Measurements from ENCODE around the gene SERBP1.

Gene SERBP1

GRCh38 chr1:67430358-67431155 lies at the start of gene SERBP1:
Gene SERBP1, minus strand, starts transcription at chr1:67430402. Its CDS starts 102 bp downstream, at chr1:67430300.
- DNase-seq: peak; percentile 93
- no peak for TF ChIP-seq CTCF (IDR thresholded peaks at IDR 0.05)
- Mint-ChIP-seq H3K27ac (peak within 1 kb of the TSS; percentile 100), H3K4me3 (peak within 1 kb of the TSS; percentile 100), H3K27me3 (ENCODE audit: low read depth, poor library complexity) (peaks cover 4% of the 10 kb centered on the region), H3K4me1 (peaks cover 43% of the 10 kb centered on the region), H3K9me3 (no peaks in the 10 kb centered on the region), H3K36me3 (ENCODE audit: low read depth) (peaks cover 32% of the 10 kb centered on the region)

GRCh38 chr1:67479146-67479891 lies 49.1 kb upstream of the SERBP1 start:
- H3K4me3 Mint-ChIP-seq: no peak overlapping the region
- H3K9me3 Mint-ChIP-seq: no peaks in the 10 kb centered on the region
- no peak for TF ChIP-seq CTCF (IDR thresholded peaks at IDR 0.05)
- no peaks in the 10 kb centered on the region for H3K36me3 Mint-ChIP-seq (ENCODE audit: low read depth)
- H3K27me3 Mint-ChIP-seq (ENCODE audit: low read depth, poor library complexity): peaks cover 3% of the 10 kb centered on the region
- H3K4me1 Mint-ChIP-seq: peaks cover 17% of the 10 kb centered on the region
- no peak overlapping the region for H3K27ac Mint-ChIP-seq
- DNase-seq: no peak

- no peak overlapping the region for H3K27ac Mint-ChIP-seq
- H3K4me1 Mint-ChIP-seq: peaks cover 16% of the 10 kb centered on the region
- H3K27me3 Mint-ChIP-seq (ENCODE audit: low read depth, poor library complexity): peaks cover 3% of the 10 kb centered on the region
Observed at GRCh38 chr1:67476906-67477305, 46.7 kb upstream of the SERBP1 start.

GRCh38 chr1:67476006-67476482 lies 45.8 kb upstream of the SERBP1 start:
- Mint-ChIP-seq H3K36me3 (ENCODE audit: low read depth) (no peaks in the 10 kb centered on the region), H3K27me3 (ENCODE audit: low read depth, poor library complexity) (peaks cover 3% of the 10 kb centered on the region), H3K9me3 (no peaks in the 10 kb centered on the region), H3K27ac (no peak overlapping the region), H3K4me1 (peaks cover 16% of the 10 kb centered on the region), H3K4me3 (no peak overlapping the region)
- no peak for TF ChIP-seq CTCF (IDR thresholded peaks at IDR 0.05)
- no peak for DNase-seq

More at GRCh38 chr1:67476906-67477305, 46.7 kb upstream of the SERBP1 start:
- Mint-ChIP-seq H3K36me3 (ENCODE audit: low read depth) (no peaks in the 10 kb centered on the region), H3K4me3 (no peak overlapping the region), H3K9me3 (no peaks in the 10 kb centered on the region)
- no peak for DNase-seq
- no peak for TF ChIP-seq CTCF (IDR thresholded peaks at IDR 0.05)

GRCh38 chr1:67472056-67472455 lies 41.9 kb upstream of the SERBP1 start:
- no peak overlapping the region for H3K4me3 Mint-ChIP-seq
- no peak overlapping the region for H3K27ac Mint-ChIP-seq
- H3K9me3 Mint-ChIP-seq: no peaks in the 10 kb centered on the region
- no peak for DNase-seq
- TF ChIP-seq CTCF (IDR thresholded peaks at IDR 0.05): no peak
- H3K27me3 Mint-ChIP-seq (ENCODE audit: low read depth, poor library complexity): peaks cover 4% of the 10 kb centered on the region
- H3K36me3 Mint-ChIP-seq (ENCODE audit: low read depth): no peaks in the 10 kb centered on the region
- H3K4me1 Mint-ChIP-seq: peaks cover 11% of the 10 kb centered on the region

All from nephron progenitor cell (in vitro differentiated cells).